ENCODE measurements around the gene RIBC2. TPM values are rescaled to one million over a fixed set of nuclear protein-coding genes. Genes with fewer than 3 reads are reported as not detected.

Gene RIBC2
- polyA plus RNA-seq, 3 donors from 2014 or later = 0.13 TPM; not detected in 2

- peaks cover 2 to 10% (median 5%) of the 10 kb centered on the region in 3 donors for H3K27me3 Mint-ChIP-seq (ENCODE audit: low read depth in 3 of 3)
- no peaks in the 10 kb centered on the region for H3K9me3 Mint-ChIP-seq
- H3K4me1 Mint-ChIP-seq = no peaks in the 10 kb centered on the region
- no peak overlapping the region for H3K27ac Mint-ChIP-seq
- DNase-seq = no peak
- H3K36me3 Mint-ChIP-seq = no peaks in the 10 kb centered on the region
- no peak overlapping the region for H3K4me3 Mint-ChIP-seq
Measured at GRCh38 chr22:45475851-45476514, 62.5 kb downstream of the RIBC2 start.

GRCh38 chr22:45476814-45477213, 63.3 kb downstream of the RIBC2 start:
- no peak for DNase-seq
- H3K36me3 Mint-ChIP-seq = no peaks in the 10 kb centered on the region
- H3K4me1 Mint-ChIP-seq = no peaks in the 10 kb centered on the region
- H3K9me3 Mint-ChIP-seq = no peaks in the 10 kb centered on the region
- peaks cover 2 to 13% (median 7%) of the 10 kb centered on the region in 3 donors for H3K27me3 Mint-ChIP-seq (ENCODE audit: low read depth in 3 of 3)
- H3K4me3 Mint-ChIP-seq = no peak overlapping the region
- H3K27ac Mint-ChIP-seq = no peak overlapping the region

- Mint-ChIP-seq H3K36me3 (no peaks in the 10 kb centered on the region), H3K9me3 (no peaks in the 10 kb centered on the region), H3K4me1 (no peaks in the 10 kb centered on the region), H3K27me3 (ENCODE audit: low read depth in 3 of 3) (peaks cover 2 to 16% (median 10%) of the 10 kb centered on the region in 3 donors), H3K4me3 (no peak overlapping the region), H3K27ac (no peak overlapping the region)
- no peak for DNase-seq
Measured at GRCh38 chr22:45477366-45478107, 64.0 kb downstream of the RIBC2 start.

- Mint-ChIP-seq H3K27ac (no peak overlapping the region), H3K4me1 (no peaks in the 10 kb centered on the region), H3K27me3 (ENCODE audit: low read depth in 3 of 3) (peaks cover 2 to 16% (median 14%) of the 10 kb centered on the region in 3 donors), H3K36me3 (no peaks in the 10 kb centered on the region), H3K4me3 (no peak overlapping the region), H3K9me3 (no peaks in the 10 kb centered on the region)
- no peak for DNase-seq
Measured at GRCh38 chr22:45478108-45478771, 64.7 kb downstream of the RIBC2 start.

- Mint-ChIP-seq H3K36me3 (no peaks in the 10 kb centered on the region), H3K4me3 (no peak overlapping the region), H3K9me3 (no peaks in the 10 kb centered on the region), H3K27me3 (ENCODE audit: low read depth in 3 of 3) (peaks cover under 1 to 16% (median 12%) of the 10 kb centered on the region in 3 donors), H3K4me1 (no peaks in the 10 kb centered on the region), H3K27ac (no peak overlapping the region)
- DNase-seq = no peak
Measured at GRCh38 chr22:45480717-45481116, 67.2 kb downstream of the RIBC2 start.

- Mint-ChIP-seq H3K4me3 (no peak overlapping the region), H3K27ac (no peak overlapping the region), H3K36me3 (no peaks in the 10 kb centered on the region), H3K9me3 (no peaks in the 10 kb centered on the region), H3K4me1 (no peaks in the 10 kb centered on the region), H3K27me3 (ENCODE audit: low read depth in 3 of 3) (peaks cover 0 to 16% (median 12%) of the 10 kb centered on the region in 3 donors)
- DNase-seq = no peak
Measured at GRCh38 chr22:45481661-45482060, 68.2 kb downstream of the RIBC2 start.

Other genes starting within 250 kb of the RIBC2 start
- 10 to 100 TPM; 16.6 to 56.0 (median 26.1) TPM for gene NUP50, start 249.8 kb upstream of the RIBC2 start, polyA plus RNA-seq
- 1 to 10 TPM; 2.2 to 6.2 (median 4.5) TPM for gene KIAA0930, start 172.8 kb upstream of the RIBC2 start, polyA plus RNA-seq
- 1 to 10 TPM in 2 of 3 donors, not detected in 1; 2.7 to 6.4 TPM for gene UPK3A, start 128.7 kb upstream of the RIBC2 start, polyA plus RNA-seq
- gene FAM118A, start 103.8 kb upstream of the RIBC2 start, polyA plus RNA-seq = 10 to 100 TPM; 10.6 to 33.9 (median 14.7) TPM
- gene SMC1B, start 94 bp upstream of the RIBC2 start, polyA plus RNA-seq = under 1 TPM in 1 of 3 donors, not detected in 2; 0.21 TPM
- not detected for gene FBLN1, start 89.2 kb downstream of the RIBC2 start, polyA plus RNA-seq